Muscle layer of colon (tissue), 2 donors: ENCODE measurements around the gene IQSEC1.
A peak's percentile ranks its signal among the peaks of the same experiment; 100 is the strongest.

Experiments used
- H3K27ac ChIP-seq: one replicate; pipeline ENCODE4 v1.7.0; 2013; ENCODE audit warnings: low read depth, mild to moderate bottlenecking, low read length, moderate library complexity
- H3K27me3 ChIP-seq, 2 donors: one replicate each; pipeline ENCODE4 v1.7.0; 2013; ENCODE audit warnings: low read length in 2 of 2, mild to moderate bottlenecking in 2 of 2; ENCODE audit not compliant: insufficient read depth in 2 of 2, control insufficient read depth in 1 of 2
- H3K36me3 ChIP-seq: one replicate; pipeline ENCODE4 v1.7.0; 2013; ENCODE audit warnings: mild to moderate bottlenecking, low read length; ENCODE audit not compliant: insufficient read depth
- H3K4me1 ChIP-seq: one replicate; pipeline ENCODE4 v1.7.0; 2013; ENCODE audit warnings: mild to moderate bottlenecking, low read length; ENCODE audit not compliant: insufficient read depth
- H3K4me3 ChIP-seq, 2 donors: one replicate each; pipeline ENCODE4 v1.7.0; 2013; ENCODE audit warnings: low read length in 2 of 2, low read depth in 1 of 2, mild to moderate bottlenecking in 1 of 2, moderate library complexity in 1 of 2
- H3K9ac ChIP-seq: one replicate; pipeline ENCODE4 v1.7.0; 2013; ENCODE audit warnings: low read length
- H3K9me3 ChIP-seq: one replicate; pipeline ENCODE4 v1.7.0; 2013; ENCODE audit warnings: mild to moderate bottlenecking, low read length
- donor health status: abdominal sarcoma.
- donor health status: Adenocarcinoma of cecum.

The IQSEC1 gene

DNA sequence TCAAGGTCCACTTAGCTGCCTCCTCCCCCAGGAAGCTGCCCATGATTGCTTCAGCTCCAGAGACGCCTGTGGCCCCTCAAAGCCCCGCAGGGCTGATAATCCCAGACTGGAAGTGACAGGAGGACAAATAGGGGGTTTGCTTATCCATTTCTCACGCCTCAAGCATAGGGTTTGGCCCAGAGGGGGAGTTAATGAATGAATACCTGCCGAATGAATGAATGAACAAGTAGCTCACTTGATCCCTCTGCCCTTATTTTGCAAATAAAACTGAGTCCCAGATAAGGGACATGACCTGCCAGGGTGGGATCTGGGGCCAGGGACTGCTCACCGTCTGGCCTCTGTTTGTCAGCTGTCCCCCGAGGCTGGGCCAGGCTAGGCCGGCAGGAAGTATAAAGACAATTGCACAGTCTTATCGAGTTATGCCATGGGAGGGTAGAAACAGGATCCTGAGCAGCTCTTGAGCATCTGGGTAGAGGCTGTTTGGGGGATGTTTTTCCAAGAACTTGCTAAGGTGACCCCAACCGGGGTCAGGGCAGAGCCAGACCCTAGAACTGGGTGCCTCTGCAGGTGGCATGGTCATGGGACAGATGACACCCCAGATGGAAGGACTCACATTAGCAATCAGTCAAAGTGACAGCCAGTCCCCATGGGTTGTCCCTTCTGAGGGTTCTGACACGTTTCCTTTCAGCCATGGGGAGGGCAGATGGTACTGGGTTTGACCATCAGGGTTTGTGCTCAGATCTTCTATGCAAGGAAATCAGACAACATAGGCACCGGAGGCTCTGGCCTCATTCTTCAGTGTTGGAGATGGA is 45.0 kb downstream of the IQSEC1 start:
- H3K9ac ChIP-seq: no peak overlapping the region
- H3K27ac ChIP-seq: no peak overlapping the region
- no peak overlapping the region for H3K4me3 ChIP-seq
- H3K4me1 ChIP-seq: no peaks in the 10 kb centered on the region
- H3K27me3 ChIP-seq: no peaks in the 10 kb centered on the region
- no peaks in the 10 kb centered on the region for H3K36me3 ChIP-seq
- no peaks in the 10 kb centered on the region for H3K9me3 ChIP-seq

DNA sequence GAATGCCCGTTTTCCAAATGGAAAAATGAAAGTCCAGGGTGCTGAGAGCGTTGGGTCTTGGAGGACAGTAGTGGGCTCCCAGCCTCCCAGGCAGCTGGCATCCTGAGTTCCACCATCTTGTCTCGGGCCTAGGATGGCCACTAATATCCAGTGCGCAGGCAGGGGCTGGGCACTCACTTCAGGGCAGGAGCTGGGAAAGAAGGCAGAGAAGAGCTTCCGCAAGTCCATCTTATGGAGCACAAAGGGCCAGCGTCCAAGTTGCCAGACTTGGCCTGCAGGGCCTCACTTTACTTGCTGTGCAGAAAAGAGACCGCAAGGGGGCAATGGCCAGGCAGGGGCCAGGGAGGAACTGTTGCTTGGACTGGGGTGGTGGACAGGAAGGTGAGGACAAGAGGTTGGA is 46.1 kb downstream of the IQSEC1 start:
- H3K4me1 ChIP-seq: no peaks in the 10 kb centered on the region
- H3K9me3 ChIP-seq: no peaks in the 10 kb centered on the region
- no peaks in the 10 kb centered on the region for H3K36me3 ChIP-seq

DNA sequence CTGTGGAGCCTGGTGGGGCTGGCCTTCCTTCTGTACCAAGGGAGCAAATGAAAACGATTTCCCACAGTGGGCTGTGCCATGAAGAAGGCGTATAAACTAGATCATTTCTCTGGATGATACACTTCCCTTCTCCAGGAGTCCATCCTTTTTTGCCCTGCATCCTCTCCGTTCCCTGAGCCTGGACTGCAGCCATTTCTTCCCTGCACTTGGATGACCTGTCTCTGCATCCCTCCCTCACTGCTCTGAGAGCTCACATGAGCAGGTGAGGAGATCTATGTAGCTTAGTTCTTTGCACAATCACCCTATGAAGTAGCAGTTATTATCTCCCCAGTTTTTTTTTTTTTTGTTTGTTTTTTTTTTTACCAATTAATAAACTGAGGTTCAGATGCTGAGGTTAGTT is 46.7 kb downstream of the IQSEC1 start:
- no peak overlapping the region for H3K4me3 ChIP-seq
- H3K9me3 ChIP-seq: no peaks in the 10 kb centered on the region
- H3K27ac ChIP-seq: no peak overlapping the region
- no peaks in the 10 kb centered on the region for H3K36me3 ChIP-seq
- peaks cover 5% of the 10 kb centered on the region for H3K4me1 ChIP-seq
- H3K27me3 ChIP-seq: no peaks in the 10 kb centered on the region
- H3K9ac ChIP-seq: no peak overlapping the region

More for the DNA sequence above, 46.1 kb downstream of the IQSEC1 start:
- Histone ChIP-seq H3K4me3 (no peak overlapping the region), H3K27me3 (no peaks in the 10 kb centered on the region), H3K27ac (no peak overlapping the region), H3K9ac (no peak overlapping the region)

DNA sequence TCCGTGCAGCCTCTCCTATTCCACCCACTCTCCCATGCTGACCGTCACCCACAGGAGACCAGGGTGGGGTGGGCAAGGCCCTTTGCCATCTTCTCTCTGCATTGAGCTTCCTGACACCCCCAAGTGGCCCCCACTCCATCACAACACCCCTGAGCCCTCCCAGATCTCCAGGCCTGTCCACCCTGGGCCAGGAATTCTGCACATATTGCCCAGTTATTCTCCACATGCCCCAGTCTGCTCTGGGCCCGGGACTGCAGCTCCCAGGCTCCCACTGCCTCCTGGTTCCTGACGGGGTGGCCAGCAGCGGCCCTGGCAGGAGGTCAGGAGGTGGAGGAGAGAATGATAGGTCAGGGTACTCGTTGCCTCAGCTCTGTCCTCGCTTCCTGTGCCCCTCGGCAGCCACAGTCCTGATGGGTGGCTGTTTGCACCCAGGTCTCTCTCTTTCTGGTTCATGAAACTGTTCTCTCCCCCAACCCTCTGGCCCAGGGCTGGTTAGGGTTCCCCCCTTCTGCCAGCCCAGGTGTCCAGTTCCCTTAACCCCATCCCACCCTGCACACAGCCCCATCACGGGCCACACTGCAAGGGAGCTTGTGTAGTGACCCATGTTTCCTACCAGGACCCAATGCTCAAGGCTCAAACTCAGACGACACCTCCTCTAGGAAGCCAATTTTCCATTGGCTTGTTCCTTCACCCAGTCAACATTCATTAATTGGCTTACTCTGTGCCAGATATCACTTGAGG is 47.3 kb downstream of the IQSEC1 start:
- H3K4me1 ChIP-seq: peaks cover 11% of the 10 kb centered on the region
- H3K36me3 ChIP-seq: no peaks in the 10 kb centered on the region
- H3K9me3 ChIP-seq: no peaks in the 10 kb centered on the region
- H3K27ac ChIP-seq: no peak overlapping the region
- H3K27me3 ChIP-seq: no peaks in the 10 kb centered on the region
- H3K9ac ChIP-seq: no peak overlapping the region
- H3K4me3 ChIP-seq: no peak overlapping the region

DNA sequence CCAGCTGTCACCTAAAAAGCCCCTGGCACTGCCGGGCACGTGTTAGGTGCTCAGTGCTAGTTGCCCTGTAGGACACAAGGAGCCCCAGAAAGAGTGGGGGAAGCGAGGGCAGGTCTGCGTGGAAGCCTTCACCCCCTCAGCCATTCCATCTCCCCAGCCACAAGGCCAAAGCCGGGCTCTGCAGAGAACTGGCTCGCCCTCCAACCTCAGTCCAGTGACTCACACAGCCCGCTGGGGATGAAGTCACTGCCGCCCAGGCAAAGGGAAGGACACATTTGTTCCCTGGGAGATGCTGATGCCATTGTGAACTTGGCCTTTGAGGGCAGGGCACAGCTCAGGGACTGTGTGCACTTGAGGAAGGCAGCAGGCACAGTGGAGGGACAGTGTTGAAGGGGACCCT is 48.1 kb downstream of the IQSEC1 start:
- Histone ChIP-seq H3K27me3 (no peaks in the 10 kb centered on the region), H3K4me3 (no peak overlapping the region), H3K9ac (no peak overlapping the region), H3K36me3 (no peaks in the 10 kb centered on the region), H3K9me3 (no peaks in the 10 kb centered on the region), H3K27ac (no peak overlapping the region), H3K4me1 (peaks cover 12% of the 10 kb centered on the region)

DNA sequence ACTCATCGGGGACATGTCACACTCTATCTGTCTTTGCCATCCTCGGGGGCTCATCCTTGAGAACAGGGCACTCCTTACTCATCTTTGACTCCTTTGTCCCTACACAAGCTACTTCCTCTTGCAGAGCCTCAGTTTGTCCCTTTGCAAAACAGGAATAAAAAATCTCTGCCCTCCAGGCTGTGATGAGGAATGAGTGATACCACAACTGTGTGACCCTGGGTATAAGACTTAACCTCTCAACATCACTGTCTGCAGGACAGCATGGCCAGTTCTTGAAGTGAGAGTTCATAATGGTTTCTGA is 48.5 kb downstream of the IQSEC1 start:
- no peaks in the 10 kb centered on the region for H3K9me3 ChIP-seq
- H3K9ac ChIP-seq: no peak overlapping the region
- H3K27ac ChIP-seq: no peak overlapping the region
- peaks cover 12% of the 10 kb centered on the region for H3K4me1 ChIP-seq
- H3K27me3 ChIP-seq: no peaks in the 10 kb centered on the region
- no peak overlapping the region for H3K4me3 ChIP-seq
- H3K36me3 ChIP-seq: no peaks in the 10 kb centered on the region

DNA sequence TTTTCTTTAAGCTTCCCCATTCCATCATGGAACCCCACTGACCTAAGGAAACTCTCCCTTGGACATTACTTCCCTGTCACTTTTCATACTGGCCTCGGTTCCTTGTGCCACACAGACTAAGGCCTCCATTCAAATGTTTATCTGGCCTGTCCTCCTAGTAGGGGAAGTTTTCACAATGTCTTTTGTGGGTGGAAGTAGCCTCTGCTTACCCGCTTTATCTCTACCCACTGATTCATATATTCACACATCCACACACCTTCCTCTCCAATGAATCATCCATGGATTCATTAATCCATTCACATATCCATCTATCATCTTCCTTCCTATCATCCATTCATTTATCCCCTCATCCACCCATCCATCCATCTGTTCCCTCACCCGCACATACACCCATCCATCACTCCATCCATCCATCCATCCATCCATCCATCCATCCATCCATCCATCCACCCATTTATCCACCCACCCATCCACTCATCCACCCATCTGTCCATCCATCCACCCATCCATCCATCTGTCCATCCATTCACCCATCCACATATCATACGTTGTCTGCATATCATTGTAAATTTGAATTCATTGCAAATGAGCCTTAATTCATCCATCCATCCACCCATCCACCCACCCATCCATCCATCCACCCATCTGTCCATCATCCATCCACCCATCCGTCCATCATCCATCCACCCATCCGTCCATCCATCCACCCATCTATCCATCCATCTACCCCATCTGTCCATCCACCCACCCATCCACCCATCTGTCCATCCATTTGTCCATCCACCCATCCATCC is 49.1 kb downstream of the IQSEC1 start:
- H3K36me3 ChIP-seq: no peaks in the 10 kb centered on the region
- no peak overlapping the region for H3K4me3 ChIP-seq
- peaks cover 12% of the 10 kb centered on the region for H3K4me1 ChIP-seq
- no peaks in the 10 kb centered on the region for H3K9me3 ChIP-seq
- H3K27me3 ChIP-seq: no peaks in the 10 kb centered on the region
- no peak overlapping the region for H3K9ac ChIP-seq
- no peak overlapping the region for H3K27ac ChIP-seq

DNA sequence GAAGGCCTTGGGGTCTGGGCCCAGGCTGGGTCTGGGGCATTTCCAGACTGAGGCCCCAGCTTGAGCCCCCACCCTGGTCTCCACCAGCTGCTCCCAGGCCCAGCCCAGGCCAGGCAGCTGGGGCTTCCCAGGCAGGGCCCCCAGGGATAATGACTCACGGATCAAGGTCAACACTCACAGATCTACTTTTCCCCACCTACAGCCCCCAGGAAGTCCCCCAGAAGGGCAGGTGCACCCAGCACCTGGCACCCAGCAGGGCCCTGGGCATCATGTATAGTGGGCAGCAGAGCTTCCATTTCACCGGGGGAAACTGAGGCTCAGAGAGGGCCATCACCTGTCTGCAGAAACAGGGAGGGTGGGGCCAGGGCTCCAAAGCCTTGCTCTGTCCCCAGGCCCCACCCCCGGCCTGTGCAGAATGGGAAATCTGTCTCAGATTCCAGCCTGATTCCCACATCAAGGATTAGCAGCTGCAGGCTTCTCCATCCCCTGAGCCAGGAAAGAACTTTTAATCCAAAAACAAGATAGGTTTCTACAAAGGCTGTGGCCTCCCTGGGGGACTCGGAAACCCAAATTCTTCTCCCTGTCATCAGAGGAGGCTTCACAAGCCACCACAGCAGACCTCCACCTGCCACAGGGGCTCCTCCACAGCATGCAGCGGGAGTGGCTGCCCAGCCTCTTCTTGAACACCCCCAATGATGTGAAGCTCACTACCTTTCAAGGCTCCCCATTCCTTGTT is 49.8 kb downstream of the IQSEC1 start:
- Histone ChIP-seq H3K4me3 (no peak overlapping the region), H3K36me3 (no peaks in the 10 kb centered on the region), H3K9me3 (no peaks in the 10 kb centered on the region), H3K27me3 (no peaks in the 10 kb centered on the region), H3K4me1 (peaks cover 12% of the 10 kb centered on the region), H3K27ac (no peak overlapping the region), H3K9ac (no peak overlapping the region)

DNA sequence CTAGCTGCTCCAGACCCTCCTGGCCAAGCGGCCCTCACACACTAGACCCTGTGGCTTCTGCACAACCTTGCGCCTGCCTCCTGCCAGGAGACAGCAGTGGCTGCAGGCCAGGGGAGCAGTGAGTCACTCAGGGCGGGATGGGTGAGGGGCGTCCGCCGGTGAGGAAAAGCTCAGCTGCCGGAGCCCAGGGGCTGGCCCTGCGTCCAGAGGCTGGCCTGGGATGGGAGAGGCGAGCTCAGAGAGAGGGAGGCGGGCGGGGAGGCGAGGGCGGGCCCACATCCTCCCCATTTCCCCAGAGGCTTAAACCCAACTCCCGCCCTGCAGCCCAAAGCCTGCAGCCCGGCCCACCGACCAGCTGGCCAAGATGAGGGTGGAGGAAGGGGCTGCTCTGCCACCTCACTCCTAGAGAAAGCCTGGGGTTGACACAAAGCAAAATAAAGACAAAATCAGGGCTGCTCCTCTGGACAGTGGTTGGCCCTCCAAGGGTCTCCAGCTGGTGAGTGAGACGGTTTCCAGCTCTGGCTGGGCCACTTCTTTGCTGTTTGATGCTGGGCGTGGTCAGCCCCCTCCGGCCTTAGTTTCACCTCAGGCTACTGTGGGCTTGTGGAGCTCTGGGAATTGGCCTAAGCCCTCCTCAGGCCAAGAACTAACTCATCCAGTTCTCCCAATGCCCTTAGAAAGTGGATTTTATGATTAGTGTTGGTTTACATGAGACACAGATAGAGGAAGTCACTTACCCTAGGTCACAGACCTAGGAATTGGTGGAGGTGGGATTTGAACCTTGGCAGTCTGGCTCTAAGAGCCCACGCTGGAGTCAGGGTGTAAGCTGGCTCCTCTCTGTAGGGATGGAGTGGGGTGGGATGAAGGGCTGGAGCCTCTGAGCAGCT is 50.6 kb downstream of the IQSEC1 start:
- Histone ChIP-seq H3K27me3 (no peaks in the 10 kb centered on the region), H3K9me3 (no peaks in the 10 kb centered on the region), H3K27ac (no peak overlapping the region), H3K4me3 (peak overlapping the region in 1 of 2 donors; percentile 50), H3K4me1 (peaks cover 12% of the 10 kb centered on the region), H3K9ac (no peak overlapping the region), H3K36me3 (no peaks in the 10 kb centered on the region)
